ENCODE results near the gene CREB5. TPM values are rescaled to one million over a fixed set of nuclear protein-coding genes. Genes with fewer than 3 reads are reported as not detected.

The CREB5 gene
- total RNA-seq, 1 experiment from 2014 or later = 1.3 TPM

DNA sequence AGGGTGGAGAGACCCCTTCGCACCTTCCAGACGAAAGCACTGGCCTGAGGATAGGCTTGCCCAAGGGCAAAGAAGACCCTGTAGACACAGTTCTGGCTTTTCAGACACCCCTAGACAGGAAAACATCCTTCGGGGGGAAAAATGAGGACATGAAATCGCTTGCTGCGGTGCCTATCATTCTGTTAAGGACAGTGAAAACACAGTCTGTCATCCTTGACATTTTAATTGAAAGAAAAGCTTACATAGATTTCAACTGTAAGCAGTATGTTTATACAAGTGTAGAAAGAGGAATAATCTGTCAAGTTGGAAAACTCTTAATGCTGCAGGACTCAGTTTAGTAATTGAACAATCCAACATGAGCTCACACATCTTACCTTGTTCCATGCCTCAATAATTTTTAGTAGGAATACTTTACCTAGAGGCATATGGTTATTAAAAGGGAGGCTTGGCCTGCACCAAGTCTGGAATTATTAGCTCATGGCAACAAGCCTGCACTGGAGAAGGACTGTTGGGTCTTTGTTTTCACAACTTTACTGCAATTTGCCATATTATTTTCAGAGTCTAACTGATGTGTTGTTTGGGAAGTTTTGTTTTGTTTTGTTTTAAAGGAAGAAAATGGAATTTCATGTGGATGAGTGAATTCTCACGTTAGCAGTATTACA, 302.3 kb downstream of the CREB5 start:
- Mint-ChIP-seq H3K27me3 (ENCODE audit: low read depth) (no peaks in the 10 kb centered on the region), H3K36me3 (no peaks in the 10 kb centered on the region), H3K27ac (peak overlapping the region; percentile 22; the same call in 1 of the 2 replicates), H3K4me1 (peaks cover 6% of the 10 kb centered on the region), H3K4me3 (no peak overlapping the region), H3K9me3 (no peaks in the 10 kb centered on the region)
- ChIA-PET POLR2A (no interaction called here), CTCF (no interaction called here)
- ATAC-seq (no peak), DNase-seq (ENCODE audit: low spot score) (no peak)
- TF ChIP-seq, protein P1, sequence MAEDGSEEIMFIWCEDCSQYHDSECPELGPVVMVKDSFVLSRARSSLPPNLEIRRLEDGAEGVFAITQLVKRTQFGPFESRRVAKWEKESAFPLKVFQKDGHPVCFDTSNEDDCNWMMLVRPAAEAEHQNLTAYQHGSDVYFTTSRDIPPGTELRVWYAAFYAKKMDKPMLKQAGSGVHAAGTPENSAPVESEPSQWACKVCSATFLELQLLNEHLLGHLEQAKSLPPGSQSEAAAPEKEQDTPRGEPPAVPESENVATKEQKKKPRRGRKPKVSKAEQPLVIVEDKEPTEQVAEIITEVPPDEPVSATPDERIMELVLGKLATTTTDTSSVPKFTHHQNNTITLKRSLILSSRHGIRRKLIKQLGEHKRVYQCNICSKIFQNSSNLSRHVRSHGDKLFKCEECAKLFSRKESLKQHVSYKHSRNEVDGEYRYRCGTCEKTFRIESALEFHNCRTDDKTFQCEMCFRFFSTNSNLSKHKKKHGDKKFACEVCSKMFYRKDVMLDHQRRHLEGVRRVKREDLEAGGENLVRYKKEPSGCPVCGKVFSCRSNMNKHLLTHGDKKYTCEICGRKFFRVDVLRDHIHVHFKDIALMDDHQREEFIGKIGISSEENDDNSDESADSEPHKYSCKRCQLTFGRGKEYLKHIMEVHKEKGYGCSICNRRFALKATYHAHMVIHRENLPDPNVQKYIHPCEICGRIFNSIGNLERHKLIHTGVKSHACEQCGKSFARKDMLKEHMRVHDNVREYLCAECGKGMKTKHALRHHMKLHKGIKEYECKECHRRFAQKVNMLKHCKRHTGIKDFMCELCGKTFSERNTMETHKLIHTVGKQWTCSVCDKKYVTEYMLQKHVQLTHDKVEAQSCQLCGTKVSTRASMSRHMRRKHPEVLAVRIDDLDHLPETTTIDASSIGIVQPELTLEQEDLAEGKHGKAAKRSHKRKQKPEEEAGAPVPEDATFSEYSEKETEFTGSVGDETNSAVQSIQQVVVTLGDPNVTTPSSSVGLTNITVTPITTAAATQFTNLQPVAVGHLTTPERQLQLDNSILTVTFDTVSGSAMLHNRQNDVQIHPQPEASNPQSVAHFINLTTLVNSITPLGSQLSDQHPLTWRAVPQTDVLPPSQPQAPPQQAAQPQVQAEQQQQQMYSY (CRISPR knock-in tag; IDR thresholded peaks at IDR 0.05) = no peak
- TF ChIP-seq, protein P2, sequence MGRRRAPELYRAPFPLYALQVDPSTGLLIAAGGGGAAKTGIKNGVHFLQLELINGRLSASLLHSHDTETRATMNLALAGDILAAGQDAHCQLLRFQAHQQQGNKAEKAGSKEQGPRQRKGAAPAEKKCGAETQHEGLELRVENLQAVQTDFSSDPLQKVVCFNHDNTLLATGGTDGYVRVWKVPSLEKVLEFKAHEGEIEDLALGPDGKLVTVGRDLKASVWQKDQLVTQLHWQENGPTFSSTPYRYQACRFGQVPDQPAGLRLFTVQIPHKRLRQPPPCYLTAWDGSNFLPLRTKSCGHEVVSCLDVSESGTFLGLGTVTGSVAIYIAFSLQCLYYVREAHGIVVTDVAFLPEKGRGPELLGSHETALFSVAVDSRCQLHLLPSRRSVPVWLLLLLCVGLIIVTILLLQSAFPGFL (CRISPR knock-in tag; IDR thresholded peaks at IDR 0.05; ENCODE audit: borderline replicate concordance) = no peak
- TF ChIP-seq NFE2L1 (CRISPR knock-in tag; IDR thresholded peaks at IDR 0.05) (no peak), RORB (CRISPR knock-in tag; IDR thresholded peaks at IDR 0.05) (no peak), ZNF671 (CRISPR knock-in tag; IDR thresholded peaks at IDR 0.05) (no peak), NR3C1 (CRISPR knock-in tag; conservative IDR thresholded peaks at IDR 0.05; ENCODE audit: low read depth) (no peak), ZNF416 (CRISPR knock-in tag; IDR thresholded peaks at IDR 0.05) (no peak), TP53 (CRISPR knock-in tag; IDR thresholded peaks at IDR 0.05) (no peak), OVOL2 (CRISPR knock-in tag; IDR thresholded peaks at IDR 0.05; ENCODE audit: borderline replicate concordance) (no peak), SMAD3 (CRISPR knock-in tag; IDR thresholded peaks at IDR 0.05; ENCODE audit: borderline replicate concordance) (no peak), SOX15 (CRISPR knock-in tag; IDR thresholded peaks at IDR 0.05) (no peak), SP1 (CRISPR knock-in tag; conservative IDR thresholded peaks at IDR 0.05) (no peak), JUN (CRISPR knock-in tag; IDR thresholded peaks at IDR 0.05) (no peak), KAT7 (CRISPR knock-in tag; IDR thresholded peaks at IDR 0.05; ENCODE audit: borderline replicate concordance) (no peak), TCF7 (CRISPR knock-in tag; IDR thresholded peaks at IDR 0.05; ENCODE audit: low read depth) (no peak)
- TF ChIP-seq, protein P3, sequence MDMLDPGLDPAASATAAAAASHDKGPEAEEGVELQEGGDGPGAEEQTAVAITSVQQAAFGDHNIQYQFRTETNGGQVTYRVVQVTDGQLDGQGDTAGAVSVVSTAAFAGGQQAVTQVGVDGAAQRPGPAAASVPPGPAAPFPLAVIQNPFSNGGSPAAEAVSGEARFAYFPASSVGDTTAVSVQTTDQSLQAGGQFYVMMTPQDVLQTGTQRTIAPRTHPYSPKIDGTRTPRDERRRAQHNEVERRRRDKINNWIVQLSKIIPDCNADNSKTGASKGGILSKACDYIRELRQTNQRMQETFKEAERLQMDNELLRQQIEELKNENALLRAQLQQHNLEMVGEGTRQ (CRISPR knock-in tag; IDR thresholded peaks at IDR 0.05) = no peak
- TF ChIP-seq, protein P4, sequence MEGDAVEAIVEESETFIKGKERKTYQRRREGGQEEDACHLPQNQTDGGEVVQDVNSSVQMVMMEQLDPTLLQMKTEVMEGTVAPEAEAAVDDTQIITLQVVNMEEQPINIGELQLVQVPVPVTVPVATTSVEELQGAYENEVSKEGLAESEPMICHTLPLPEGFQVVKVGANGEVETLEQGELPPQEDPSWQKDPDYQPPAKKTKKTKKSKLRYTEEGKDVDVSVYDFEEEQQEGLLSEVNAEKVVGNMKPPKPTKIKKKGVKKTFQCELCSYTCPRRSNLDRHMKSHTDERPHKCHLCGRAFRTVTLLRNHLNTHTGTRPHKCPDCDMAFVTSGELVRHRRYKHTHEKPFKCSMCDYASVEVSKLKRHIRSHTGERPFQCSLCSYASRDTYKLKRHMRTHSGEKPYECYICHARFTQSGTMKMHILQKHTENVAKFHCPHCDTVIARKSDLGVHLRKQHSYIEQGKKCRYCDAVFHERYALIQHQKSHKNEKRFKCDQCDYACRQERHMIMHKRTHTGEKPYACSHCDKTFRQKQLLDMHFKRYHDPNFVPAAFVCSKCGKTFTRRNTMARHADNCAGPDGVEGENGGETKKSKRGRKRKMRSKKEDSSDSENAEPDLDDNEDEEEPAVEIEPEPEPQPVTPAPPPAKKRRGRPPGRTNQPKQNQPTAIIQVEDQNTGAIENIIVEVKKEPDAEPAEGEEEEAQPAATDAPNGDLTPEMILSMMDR (IDR thresholded peaks at IDR 0.05) = no peak
- TF ChIP-seq, protein P5, sequence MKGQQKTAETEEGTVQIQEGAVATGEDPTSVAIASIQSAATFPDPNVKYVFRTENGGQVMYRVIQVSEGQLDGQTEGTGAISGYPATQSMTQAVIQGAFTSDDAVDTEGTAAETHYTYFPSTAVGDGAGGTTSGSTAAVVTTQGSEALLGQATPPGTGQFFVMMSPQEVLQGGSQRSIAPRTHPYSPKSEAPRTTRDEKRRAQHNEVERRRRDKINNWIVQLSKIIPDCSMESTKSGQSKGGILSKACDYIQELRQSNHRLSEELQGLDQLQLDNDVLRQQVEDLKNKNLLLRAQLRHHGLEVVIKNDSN (CRISPR knock-in tag; IDR thresholded peaks at IDR 0.05) = no peak
